ENCODE data around the gene RXRA. TPM values are rescaled to one million over a fixed set of nuclear protein-coding genes. Genes with fewer than 3 reads are reported as not detected.
A peak's percentile ranks its signal among the peaks of the same experiment; 100 is the strongest.

The RXRA gene
- total RNA-seq, 1 donor from 2014 or later = 33.4 TPM

- TF ChIP-seq EZH2 (IDR thresholded peaks at IDR 0.05; ENCODE audit: insufficient read depth, low read length) = no peak
- TF ChIP-seq, protein P1, sequence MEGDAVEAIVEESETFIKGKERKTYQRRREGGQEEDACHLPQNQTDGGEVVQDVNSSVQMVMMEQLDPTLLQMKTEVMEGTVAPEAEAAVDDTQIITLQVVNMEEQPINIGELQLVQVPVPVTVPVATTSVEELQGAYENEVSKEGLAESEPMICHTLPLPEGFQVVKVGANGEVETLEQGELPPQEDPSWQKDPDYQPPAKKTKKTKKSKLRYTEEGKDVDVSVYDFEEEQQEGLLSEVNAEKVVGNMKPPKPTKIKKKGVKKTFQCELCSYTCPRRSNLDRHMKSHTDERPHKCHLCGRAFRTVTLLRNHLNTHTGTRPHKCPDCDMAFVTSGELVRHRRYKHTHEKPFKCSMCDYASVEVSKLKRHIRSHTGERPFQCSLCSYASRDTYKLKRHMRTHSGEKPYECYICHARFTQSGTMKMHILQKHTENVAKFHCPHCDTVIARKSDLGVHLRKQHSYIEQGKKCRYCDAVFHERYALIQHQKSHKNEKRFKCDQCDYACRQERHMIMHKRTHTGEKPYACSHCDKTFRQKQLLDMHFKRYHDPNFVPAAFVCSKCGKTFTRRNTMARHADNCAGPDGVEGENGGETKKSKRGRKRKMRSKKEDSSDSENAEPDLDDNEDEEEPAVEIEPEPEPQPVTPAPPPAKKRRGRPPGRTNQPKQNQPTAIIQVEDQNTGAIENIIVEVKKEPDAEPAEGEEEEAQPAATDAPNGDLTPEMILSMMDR (IDR thresholded peaks at IDR 0.05; ENCODE audit: insufficient read depth, low read depth, low read length) = no peak
- Histone ChIP-seq H3K4me2 (ENCODE audit: low read length) (peak overlapping the region; percentile 20), H3K27me3 (ENCODE audit: insufficient read depth, low read length) (no peaks in the 10 kb centered on the region), H3K9me3 (ENCODE audit: insufficient read depth, low read depth, low read length) (no peaks in the 10 kb centered on the region), H3K4me3 (ENCODE audit: insufficient read depth, low read depth, low read length) (no peak overlapping the region), H3K79me2 (ENCODE audit: insufficient read depth, low read length) (no peaks in the 10 kb centered on the region), H4K20me1 (ENCODE audit: insufficient read depth, low read length) (peaks cover 3% of the 10 kb centered on the region), H3K36me3 (ENCODE audit: insufficient read depth, low read length) (no peaks in the 10 kb centered on the region), H3K4me1 (ENCODE audit: insufficient read depth, low read length) (peaks cover 49% of the 10 kb centered on the region), H2AFZ (ENCODE audit: low read depth, low read length) (no peak overlapping the region), H3K27ac (ENCODE audit: low read depth, low read length) (no peak overlapping the region), H3K9ac (ENCODE audit: low read length) (no peak overlapping the region)
- Mint-ChIP-seq H3K4me3 (ENCODE audit: unreplicated experiment) (peak overlapping the region; percentile 15), H3K4me1 (ENCODE audit: low read depth, unreplicated experiment) (peaks cover 56% of the 10 kb centered on the region), H3K9me3 (ENCODE audit: unreplicated experiment) (no peaks in the 10 kb centered on the region), H3K27ac (ENCODE audit: unreplicated experiment) (peak overlapping the region; percentile 47), H3K27me3 (ENCODE audit: low read depth, unreplicated experiment) (no peaks in the 10 kb centered on the region), H3K36me3 (ENCODE audit: low read depth, unreplicated experiment) (peaks cover 1% of the 10 kb centered on the region)
- FAIRE-seq (no peak), DNase-seq (ENCODE audit: low read depth) (no peak)
Measured at GRCh38 chr9:134320868-134321471, 5.3 kb upstream of the RXRA start.

- Histone ChIP-seq H3K4me2 (ENCODE audit: low read length) (peak overlapping the region; percentile 20), H2AFZ (ENCODE audit: low read depth, low read length) (no peak overlapping the region), H3K79me2 (ENCODE audit: insufficient read depth, low read length) (no peaks in the 10 kb centered on the region), H3K4me3 (ENCODE audit: insufficient read depth, low read depth, low read length) (no peak overlapping the region), H3K27ac (ENCODE audit: low read depth, low read length) (no peak overlapping the region), H3K27me3 (ENCODE audit: insufficient read depth, low read length) (no peaks in the 10 kb centered on the region), H3K9me3 (ENCODE audit: insufficient read depth, low read depth, low read length) (no peaks in the 10 kb centered on the region), H4K20me1 (ENCODE audit: insufficient read depth, low read length) (peaks cover 3% of the 10 kb centered on the region), H3K36me3 (ENCODE audit: insufficient read depth, low read length) (no peaks in the 10 kb centered on the region), H3K4me1 (ENCODE audit: insufficient read depth, low read length) (peaks cover 46% of the 10 kb centered on the region), H3K9ac (ENCODE audit: low read length) (no peak overlapping the region)
- H3K27me3 Mint-ChIP-seq (ENCODE audit: low read depth, unreplicated experiment) = no peaks in the 10 kb centered on the region
- no peak for DNase-seq (ENCODE audit: low read depth)
- TF ChIP-seq EZH2 (IDR thresholded peaks at IDR 0.05; ENCODE audit: insufficient read depth, low read length) = no peak
- TF ChIP-seq, protein P1 (IDR thresholded peaks at IDR 0.05; ENCODE audit: insufficient read depth, low read depth, low read length) = no peak
- peak overlapping the region; percentile 17 for H3K4me3 Mint-ChIP-seq (ENCODE audit: unreplicated experiment)
- peak overlapping the region; percentile 38 for H3K27ac Mint-ChIP-seq (ENCODE audit: unreplicated experiment)
- peaks cover 55% of the 10 kb centered on the region for H3K4me1 Mint-ChIP-seq (ENCODE audit: low read depth, unreplicated experiment)
- no peaks in the 10 kb centered on the region for H3K9me3 Mint-ChIP-seq (ENCODE audit: unreplicated experiment)
- peaks cover 1% of the 10 kb centered on the region for H3K36me3 Mint-ChIP-seq (ENCODE audit: low read depth, unreplicated experiment)
- FAIRE-seq = no peak
Measured at GRCh38 chr9:134321531-134321930, 4.7 kb upstream of the RXRA start.

Data from astrocyte (in vitro differentiated cells and primary cell).